Stimulated activated CD8-positive, alpha-beta memory T cell treated with anti-CD3 and anti-CD28 coated beads, Interleukin-7, amount 100 ng/mL, for 1 hour (primary cell): Measurements from ENCODE around the gene MGLL.

Source experiments
- DNase-seq, 2 donors: peaks; one replicate each; pipeline ENCODE4 v3.0.0-alpha.2; 2020; ENCODE audit warnings: low read depth in 2 of 2

The MGLL gene

DNA sequence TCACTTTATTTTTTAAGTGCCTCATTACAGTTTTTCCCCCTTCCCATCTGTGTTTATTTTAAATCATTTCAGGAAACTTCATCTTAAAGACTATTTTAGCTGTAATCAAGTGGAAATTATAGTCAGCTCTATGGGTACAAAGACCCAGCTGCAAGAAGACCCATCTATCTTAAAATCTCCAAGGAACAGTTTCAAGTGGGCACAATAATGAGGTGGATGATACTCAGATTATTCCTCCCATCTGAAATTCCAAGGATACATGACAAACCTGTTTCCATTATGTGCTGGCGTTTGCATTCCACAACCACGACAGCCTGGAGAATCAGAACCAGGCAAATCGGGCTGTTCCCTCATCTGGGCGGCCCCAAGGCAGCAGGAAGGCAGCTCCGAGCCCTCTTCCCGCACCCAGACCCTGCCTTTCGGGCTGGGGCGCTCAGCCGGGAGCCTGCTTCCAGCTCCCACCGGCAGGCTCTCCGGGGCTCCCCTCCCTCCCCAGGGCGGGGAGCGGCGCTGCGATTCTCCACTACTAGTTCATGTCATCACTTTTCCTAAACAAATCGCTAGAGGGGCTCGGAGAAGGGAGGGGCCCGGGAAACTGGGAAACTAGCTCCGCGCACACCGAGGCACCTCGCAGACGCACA, at the start of gene MGLL:
Gene MGLL (minus strand): TSS at position 475 of the 641 bp plus-strand sequence. CDS start 197 bp downstream, at position 278.
- no peak for DNase-seq

DNA sequence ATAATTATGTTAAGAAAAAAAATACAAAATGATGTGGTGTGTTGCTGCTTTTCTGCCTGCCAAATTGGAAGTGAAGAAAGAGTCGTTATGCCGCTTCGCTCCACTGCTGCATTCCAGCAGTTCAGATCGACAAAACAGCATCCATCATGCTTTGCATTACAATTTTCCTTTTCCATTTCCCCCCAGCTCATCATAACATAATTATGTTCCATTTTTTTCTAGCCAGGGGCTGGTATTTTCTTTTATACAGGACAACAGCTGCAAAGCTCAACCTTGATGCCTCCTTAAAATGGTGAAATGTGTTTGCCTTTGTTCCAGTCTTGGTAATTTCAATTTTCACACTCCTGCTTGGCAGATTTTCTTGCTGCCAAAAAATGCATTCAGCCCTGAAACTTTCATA, 47.8 kb upstream of the MGLL start:
- no peak for DNase-seq

DNA sequence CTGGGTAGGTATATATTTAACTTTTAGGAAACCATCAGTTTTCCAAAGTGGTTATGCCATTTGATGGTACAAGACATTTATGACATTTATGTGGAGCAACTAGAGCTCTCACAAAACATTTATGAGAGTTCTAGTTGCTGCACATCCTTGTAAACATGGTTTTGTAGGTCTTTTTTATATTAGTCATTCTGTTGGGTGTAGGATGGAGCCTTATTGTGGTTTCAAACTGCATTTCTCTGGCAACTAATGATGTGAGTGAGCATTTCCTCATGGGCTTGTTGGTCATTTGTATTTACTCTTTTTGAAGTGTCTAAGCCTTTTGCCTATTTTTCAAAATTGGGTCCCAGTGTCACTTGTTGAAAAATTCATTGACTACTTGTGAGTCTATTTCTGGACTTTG, 45.7 kb upstream of the MGLL start:
- DNase-seq, result no peak

DNA sequence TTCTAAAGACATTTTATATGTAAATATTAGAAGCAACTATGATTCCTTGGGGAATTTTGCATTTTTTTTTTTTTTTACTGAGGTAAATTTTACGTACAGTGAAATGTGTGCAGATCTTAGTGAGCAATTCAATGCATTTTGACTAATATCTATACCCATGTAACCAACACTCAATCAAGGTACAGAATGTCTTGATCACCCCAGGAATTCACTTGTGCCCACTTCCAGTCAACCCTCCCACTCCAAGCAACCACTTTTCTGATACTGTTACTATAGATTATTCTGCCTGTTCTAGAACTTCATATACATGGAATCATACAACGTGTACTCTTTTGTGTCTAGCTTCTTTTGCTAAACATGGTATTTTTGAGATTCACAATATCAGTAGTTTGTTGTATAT, 45.1 kb upstream of the MGLL start:
- no peak for DNase-seq

DNA sequence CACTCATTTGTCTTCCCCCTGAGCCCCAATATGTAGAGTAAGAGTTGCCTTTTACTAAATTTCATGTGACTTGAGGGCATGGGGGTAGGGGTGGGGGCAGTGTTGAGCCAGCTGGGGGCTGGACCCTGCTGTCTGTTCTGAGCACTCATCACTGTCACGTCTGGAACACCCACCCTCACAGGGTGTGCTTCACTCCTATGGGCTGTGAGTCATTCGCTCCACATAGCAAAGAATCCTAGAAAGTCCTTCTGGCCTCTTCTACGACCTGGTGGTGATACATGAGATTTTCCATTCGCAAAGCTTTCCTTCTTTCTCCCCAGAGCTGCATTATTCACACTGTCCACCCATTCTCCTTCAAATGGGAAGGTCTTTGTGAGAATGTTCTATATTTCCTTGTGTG, 43.6 kb upstream of the MGLL start:
- DNase-seq, result no peak

DNA sequence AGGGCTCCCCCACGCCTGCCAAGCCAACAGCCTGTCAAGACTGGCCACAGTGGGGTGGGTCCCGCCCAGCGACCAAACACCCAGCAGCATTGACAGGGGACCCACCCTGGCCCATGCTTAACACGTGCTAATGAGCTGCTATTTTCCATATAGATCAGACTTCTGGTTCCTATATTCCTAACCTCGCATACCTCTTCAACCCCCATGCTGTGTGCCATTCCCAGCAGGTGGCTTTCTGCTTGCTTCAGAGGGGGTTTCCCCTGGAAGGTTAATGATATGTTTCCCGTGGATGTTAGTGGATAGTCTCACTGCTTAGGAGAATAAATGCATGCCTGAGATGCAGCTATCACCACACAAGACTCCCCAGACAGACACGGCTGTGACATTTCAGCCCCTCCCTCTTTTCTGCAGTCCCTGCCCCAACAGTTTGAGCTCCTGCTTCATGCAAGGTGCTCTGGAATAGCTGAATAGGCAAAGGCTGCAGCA, 37.9 kb upstream of the MGLL start:
- no peak for DNase-seq

DNA sequence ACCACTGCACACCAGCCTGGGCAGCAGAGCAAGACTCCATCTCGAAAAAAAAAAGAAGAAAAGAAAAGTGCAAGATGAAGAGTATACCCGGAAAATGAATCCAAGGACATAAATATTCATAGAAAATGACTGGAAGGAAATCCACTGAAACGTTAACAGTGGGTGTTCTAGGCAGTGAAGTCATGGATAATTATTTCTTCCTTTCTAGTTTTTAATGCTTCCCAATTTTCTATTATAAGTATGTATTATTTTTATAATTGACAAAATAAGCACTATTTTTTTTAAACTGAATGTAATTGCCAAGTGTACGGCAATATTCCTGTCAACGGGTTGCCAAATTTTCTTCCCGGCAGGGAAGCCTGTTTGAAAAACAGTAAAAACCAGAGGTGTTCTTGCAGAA, 37.4 kb upstream of the MGLL start:
- DNase-seq, result no peak

DNA sequence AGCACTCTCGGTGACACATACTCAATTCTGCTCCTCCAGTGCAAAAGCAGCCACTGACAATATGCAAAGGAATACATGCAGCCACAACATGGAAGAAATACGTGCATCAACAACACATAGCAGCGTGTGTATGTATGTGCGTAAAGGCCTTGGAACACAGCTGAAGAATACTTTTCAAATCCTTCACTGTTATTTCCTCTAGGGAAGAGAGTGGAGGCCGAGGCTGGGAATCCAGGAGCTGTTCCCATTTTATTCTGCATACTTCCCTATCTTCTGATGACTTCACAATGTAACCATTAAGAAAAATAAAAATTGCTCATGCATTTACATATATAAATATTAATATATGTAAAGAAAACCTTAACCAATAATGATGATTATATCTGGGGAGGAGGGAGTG, 36.6 kb upstream of the MGLL start:
- DNase-seq, result no peak

DNA sequence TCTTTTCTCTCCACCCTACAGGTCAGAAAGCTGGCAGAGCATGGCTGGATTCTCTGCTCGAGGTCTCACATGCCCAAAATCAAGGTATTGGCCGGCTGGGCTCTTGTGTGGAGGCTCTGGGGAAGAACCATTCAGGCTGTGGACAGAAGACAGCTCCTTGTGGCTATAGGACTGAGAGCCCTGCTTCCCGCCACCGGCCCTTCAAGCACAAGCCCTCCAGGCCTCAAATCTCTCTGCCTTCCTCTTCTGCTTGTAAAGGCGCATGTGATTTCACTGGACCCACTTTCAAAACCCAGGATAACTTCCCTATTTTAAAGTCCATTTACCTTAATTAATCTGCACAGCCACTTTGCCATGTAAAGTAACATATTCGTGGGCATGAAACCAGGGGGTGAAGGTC, 36.2 kb upstream of the MGLL start:
- no peak for DNase-seq

DNA sequence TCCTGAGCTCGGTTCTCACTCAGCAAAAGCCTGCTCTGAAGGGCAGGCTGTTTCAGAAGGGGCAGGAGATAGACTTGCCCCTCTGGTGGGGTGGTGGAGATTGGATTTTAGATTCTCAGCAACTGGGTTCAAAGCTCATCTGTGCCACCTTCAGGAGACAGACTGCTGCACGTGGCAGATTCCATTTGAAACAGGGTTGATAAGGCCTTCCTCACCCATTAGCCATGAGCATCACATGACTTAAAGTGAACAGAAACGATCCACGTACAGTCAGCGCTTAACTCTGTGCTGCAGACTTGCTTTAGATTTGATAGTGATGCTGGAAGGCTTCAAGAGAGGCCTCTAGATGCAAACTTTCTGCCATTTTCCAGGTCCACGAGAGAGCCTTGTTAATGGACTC, 35.0 kb upstream of the MGLL start:
- DNase-seq, result no peak

DNA sequence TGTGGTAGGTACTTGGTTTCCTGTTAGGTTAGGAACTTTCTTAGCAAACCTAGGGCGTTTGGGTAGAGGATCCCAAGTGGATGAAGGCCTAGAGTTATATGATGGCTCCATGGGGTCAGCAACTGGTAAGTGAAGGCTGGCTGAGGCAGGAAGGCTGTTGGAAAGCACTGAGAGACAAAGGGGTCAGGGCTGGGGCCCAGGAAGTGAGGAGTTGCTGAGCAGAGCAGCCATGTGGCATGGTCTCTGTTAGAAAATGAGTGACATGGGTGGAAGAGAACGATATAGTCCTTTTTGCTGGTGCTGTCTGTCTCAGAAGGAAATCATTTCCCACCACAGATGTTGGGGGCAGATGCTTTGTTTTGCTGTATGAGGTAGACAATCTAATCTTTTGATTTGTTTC, 34.5 kb upstream of the MGLL start:
- DNase-seq, result no peak

DNA sequence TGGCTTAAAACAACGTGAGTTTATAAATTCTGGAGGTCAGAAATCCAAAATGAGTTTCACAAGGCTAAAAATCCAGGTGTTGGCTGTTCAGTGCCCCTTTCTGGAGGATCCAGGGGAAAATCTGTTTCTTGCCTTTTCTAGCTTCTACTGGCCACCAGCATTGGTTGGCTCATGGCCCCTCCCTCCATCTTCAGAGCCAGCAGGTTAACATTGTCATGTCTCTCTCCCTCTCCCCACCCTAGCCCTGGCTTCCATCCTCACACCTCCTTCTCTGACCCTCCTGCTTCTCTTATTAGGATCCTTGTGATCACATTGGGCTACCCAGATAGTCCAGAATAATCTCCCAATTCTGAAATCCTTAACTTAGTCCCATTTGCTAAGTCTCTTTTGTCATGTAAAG, 32.9 kb upstream of the MGLL start:
- DNase-seq, result no peak

DNA sequence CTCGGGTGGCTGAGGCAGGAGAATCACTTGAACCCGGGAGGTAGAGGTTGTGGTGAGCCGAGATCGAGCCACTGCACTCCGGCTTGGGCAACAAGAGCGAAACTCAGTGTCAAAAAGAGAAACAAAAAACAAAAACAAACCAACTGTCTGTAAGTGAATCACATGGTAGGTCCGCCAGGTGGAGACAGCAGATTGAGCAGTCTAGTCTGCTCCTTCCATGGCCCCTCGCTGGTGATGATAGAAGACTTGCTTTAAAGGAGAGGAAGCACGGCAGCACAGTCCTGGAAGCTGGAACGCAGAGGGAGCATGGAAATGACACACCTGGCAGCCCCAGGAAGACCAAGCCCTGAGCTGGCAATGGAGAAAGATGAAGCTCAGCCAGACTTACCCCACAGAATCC, 31.4 kb upstream of the MGLL start:
- no peak for DNase-seq

DNA sequence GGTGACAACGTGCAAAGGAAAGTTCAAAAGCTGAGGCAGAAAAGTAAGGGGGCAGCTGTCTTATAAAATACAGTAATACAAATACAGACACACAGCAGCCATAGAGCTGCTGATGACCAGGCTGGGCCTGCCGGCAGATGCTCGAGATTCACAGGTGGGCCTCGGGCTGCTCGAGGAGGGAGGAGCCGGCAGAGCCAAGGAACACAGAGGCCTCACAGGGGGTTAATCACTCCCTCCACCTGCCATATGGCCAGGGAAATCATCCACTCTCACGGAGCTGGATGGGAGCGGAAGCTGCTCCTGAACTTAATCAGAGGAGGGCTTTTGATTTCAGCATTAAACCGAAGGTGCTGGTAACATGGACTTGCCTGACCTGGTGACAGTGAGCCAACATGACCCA, 29.6 kb upstream of the MGLL start:
- DNase-seq, result no peak

DNA sequence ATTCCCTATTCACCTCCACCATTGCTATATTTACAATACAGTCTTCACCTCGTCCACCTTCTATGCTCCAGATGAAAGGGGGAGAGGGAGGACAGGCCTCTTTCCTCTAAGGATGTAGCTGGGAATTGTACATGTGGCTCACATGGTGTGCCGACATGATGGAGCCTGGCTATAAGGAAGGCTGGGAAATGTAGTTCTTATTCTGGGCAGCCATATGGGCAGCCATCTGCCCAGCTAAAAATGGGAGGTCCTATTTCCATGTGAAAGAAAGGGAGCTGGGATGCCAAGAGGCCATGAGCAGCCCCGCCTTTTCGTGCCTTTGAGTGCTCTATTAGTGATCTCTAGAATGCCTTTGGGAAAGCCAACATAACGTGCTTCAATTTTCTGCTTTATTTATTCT, 27.1 kb upstream of the MGLL start:
- DNase-seq, result no peak

DNA sequence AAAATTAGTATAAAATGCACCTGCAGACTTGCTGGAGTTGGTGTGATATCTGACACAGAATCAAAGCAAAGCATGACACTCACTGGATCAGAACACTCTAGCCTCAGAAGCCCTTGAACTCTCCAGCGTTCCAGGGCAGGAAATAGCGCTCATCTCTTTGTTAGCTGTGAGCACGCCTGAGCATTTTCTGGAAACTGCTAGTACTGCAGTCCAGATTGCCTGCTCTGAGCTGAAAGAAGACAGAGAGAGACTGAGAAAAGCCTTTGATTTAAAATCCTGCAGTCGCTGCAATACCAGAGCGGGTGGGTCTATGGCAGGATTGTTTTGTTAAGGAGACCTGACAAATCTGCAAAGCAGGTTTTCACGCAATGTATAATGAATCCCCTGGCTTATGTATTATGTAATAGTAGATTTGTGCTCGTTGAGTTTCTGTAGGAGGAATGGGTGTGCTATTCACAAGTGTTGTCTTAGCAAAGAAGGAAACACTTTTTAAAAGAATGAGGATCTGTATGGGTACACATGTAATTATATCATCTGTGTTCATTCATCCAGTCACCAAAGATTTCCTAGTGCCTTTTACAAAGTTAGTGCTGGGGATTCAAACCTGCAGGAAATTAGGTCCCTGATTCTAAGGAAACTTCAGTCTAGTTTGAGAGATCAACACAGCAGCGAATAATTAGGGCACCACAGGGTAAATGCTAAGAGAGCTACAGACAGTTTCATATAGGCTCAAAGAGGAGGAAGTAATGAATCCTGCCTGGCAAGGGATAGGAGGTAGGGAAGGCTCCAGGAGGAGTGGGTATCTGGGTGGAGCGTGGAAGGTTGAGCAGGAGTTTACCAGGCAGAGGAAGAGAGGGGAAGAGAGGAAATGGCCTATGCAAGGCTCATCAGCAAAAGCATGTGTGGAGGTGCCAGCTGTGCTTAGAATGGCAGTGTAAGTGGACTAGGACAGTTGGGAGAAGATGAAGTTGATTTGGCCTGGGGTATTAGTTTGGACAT, 26.1 kb upstream of the MGLL start:
- DNase-seq, result no peak

DNA sequence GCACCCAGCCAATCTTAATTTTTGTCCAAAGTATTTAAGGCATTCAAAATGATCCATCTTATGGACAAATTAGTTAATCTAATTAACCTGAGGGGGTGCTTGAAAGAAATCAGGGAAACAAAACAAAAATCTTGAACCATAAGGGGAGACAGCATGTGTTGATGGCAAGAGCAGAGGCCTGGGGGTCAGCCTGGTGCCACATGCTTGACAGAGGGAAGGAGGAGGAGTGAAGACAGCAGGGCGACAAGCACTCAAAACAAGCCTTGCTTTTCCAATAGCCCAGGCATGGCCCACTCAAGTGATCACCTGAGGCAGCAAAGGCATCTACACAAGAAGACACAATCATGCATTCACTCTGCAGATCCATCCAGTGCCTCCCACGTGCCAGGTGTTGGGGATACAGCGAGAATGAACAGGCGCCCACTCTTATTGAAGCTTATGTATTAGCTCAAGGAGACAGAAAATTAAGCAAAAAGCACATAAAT, 25.0 kb upstream of the MGLL start:
- DNase-seq, result no peak

DNA sequence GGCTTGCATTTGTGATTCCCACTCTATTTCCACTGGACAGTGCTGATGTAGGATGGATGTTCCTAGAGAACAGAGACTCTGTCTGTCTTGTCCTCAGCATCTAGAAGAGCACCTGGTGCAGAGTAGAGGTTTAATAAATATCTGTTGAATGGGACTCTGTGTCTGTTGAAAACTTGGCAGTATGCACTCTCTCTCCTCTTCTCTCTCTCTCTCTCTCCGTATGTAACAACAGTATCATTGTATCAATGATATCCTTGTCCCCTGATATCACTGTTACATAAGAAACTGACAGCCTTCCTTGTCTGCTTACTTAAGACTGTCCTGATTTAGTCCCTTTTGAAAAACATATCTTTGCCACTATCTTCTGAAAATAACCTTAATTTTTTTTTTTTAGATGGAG, 24.3 kb upstream of the MGLL start:
- no peak for DNase-seq

DNA sequence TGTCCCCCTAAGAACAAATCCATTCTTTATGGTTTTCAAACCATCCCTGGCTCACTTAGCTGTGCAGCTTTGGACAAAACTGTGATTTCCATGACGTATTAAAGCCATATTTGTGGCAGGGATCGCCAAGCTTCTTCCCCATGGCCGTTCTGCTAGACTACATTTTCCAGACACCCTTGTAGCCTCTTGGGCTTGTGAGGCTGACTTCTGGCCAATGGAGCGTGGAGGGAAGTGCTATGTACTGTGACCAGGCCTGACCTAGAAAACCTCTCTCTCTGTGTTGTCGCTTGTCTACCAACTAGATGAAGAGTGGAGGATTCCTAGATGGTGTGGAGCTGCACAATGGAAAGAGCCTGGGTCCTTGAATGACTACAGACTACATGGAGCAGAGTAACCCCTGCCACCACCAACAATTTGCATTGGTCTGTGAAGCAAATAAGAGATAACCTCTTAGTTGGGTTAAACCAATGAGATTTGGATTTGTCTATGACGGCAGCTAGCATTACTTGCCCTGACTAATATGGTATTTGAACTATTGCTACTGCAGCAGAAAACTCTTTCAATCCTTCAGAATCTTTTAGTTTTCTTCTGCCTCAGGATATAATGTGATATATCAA, 22.1 kb upstream of the MGLL start:
- DNase-seq, result no peak

DNA sequence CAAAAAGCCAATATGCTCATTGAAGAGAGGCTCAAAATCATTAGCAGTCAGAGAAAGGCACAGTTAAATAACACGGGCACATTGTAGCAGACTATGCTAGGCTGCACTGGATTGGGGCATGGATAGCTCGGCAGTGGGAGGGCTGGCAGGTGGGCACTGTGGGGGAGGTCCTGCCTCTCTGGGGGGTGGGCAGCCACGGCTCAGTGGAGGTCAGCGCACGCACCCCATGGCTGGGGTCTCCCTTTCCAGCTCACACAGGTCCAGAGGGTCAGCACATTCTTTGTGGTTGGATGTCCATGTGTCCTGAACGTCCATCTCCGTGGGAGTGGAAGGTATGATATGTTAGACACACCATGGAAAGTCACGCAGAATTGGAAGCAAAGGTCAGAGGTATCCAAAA, 18.4 kb upstream of the MGLL start:
- no peak for DNase-seq

DNA sequence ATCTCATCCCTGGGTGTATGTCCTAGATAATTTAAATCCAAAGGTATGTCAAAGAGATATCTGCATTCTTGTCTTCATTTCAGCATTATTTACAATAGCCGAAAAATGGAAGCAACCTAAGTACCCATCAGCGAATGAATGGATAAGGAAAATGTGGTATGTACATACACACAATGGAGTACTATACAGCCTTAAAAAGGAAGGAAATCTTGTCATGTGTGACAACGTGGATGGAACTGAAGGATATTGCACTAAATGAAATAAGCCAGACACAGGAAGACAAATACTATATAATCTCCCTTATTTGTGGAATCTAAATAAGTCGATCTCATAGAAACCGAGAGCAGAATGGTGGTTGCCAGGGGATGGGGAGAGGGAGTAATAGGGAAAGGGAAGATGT, 16.8 kb upstream of the MGLL start:
- DNase-seq, result no peak
